HG03575 (cell line): Measurements from ENCODE around the gene NUDT12.

Experiments
- ATAC-seq: cut with Tn5 transposase; IDR thresholded peaks from one replicate; pipeline ENCODE4 v1.9.1; 2021; ENCODE audit not compliant: unreplicated experiment, insufficient number of reproducible peaks, low FRiP score; ENCODE audit errors: extremely low read depth

NUDT12 gene

DNA sequence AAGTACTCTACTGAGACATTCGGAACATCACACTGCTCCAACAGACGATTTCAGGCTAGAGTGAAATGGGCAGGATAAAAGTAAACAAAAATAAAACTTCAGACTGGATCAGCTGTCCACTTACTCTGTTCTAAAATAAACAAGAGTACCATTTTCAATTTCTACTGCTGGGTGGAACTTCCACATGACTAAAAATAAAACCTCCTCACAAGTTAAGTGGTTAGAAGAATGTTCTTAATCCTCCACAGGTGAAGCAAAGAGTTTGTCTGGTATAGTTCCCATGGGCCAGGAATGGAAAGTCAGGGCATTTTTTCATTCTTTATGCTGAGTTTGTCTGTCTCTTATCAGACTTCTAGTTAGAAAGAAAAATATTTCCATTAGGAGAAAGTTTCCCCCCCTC is 15.7 kb downstream of the NUDT12 start:
- ATAC-seq, result no peak

DNA sequence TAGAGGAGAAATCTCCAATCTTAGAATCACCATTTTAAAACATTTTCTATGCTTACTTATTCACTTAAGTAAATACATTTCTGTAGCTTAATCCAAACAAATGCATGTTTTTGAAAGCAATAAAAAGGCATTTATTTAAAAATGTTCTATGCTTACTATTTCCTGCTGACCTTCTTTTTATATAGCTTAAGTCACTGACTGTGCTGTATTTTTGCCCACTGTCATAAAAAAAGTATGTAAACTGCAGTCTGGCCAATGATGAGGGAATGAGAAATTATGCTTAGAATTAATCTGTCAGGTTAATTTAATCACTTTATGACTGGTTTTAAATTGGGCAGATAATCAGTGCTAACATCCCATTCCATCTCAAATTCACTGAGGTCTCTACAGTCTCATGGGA is 20.1 kb downstream of the NUDT12 start:
- ATAC-seq, result no peak

DNA sequence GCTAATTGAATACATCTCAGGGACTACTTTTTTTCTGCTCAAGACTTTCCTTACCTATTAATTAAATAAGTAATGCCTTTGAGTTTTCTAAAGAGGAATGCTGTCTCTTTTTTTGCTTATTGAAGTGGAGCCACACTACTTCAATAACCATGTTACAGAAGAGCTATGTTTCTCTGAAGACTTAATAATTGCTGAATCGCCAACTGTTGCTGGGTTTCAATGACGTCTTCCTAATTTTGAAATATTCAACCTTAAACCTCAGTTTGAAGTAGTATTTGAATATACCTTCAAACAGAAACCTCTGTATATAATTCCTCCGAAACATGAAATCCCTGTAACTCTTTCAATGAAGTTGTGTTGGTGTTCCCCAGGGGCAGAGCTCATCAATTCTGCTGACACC is 21.0 kb downstream of the NUDT12 start:
- ATAC-seq, result no peak

DNA sequence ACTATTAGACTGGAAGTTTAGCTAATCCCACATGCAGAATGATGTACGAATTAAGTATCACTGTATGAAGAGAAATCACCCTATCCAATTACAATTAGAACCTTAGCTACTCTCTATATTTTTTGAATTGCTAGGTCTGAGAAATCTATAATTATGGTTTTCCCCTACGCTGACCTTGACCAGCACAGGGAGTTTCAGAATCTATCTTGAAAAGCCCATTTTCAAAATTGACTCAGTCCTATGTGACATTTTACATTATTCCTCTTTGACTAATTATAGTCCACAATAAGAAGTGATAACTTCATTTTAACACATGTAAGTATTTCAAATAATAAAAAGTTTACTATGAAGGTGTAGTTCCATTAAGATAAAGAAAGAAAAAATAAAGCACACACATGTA is 21.5 kb downstream of the NUDT12 start:
- no peak for ATAC-seq

DNA sequence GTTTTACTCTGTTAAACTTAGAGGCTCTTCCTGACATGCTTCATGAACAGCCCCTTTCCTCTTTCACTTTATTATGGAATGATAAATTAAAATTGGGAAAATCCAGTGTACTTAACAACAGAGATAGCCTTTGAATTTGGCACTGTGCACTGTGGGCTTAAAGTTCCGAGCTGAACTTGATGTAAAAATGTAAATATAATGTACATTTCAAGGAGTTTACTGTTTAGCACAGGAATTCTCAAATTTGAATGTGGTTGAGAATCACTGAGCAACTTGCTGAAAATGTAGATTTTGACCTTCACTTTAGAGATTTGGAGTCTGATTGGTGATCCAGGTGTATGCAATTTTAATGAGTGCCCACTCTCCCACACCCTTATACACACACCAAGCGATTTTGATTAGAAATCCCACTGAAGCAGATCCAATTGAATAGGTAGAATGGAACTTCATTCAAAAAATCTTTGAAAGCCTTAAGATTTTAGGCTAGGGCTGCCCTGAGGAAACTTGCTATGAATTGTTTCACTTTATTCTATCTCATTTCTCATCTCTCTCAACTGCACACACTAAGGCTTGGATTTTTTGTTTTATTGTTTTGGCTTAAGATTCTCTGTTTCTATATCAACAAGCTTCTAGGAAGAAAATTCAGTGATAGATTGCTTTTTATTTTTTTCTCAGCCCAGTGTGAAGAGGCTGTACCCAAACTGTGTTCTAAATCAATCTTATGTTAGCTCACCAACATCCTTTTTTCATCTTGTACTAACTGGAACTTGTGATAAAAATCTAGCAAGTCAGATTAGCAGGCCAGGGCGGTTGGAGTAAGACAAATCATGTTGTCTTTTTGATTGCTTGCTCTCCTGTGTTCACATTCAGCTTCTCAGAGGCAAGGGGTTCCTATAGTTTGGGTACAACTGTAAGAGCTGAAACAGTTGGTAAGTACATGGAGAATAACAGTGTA is 22.9 kb downstream of the NUDT12 start:
- no peak for ATAC-seq

DNA sequence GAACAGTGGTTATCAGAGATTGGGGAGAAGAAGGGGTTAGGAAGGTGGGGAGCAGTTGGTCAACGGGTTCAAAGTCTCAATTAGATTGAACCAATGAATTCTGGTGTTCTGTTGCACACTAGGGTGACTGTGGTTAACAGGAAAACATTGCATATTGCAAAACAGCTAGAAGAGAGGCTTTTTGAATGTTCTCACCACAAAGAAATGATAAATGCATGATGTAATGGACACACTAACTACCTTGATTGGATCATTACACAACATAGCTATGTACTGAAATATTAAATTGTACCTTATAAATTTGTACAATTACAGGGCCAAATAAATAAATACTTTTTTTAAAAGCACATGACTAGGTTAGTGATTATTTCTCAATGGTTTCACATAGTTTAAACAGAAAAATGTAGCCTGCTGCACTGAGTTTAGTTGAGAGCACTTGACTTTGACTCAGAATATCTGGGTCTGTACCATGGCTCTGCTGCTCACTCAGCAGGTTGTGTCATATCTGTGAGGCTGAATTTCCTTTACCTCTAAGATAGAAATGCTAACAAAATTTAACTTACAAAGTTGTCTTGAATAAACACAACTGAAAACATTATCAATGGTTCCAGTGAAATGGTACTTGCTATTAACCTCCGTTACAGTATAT is 30.4 kb downstream of the NUDT12 start:
- ATAC-seq, result no peak

DNA sequence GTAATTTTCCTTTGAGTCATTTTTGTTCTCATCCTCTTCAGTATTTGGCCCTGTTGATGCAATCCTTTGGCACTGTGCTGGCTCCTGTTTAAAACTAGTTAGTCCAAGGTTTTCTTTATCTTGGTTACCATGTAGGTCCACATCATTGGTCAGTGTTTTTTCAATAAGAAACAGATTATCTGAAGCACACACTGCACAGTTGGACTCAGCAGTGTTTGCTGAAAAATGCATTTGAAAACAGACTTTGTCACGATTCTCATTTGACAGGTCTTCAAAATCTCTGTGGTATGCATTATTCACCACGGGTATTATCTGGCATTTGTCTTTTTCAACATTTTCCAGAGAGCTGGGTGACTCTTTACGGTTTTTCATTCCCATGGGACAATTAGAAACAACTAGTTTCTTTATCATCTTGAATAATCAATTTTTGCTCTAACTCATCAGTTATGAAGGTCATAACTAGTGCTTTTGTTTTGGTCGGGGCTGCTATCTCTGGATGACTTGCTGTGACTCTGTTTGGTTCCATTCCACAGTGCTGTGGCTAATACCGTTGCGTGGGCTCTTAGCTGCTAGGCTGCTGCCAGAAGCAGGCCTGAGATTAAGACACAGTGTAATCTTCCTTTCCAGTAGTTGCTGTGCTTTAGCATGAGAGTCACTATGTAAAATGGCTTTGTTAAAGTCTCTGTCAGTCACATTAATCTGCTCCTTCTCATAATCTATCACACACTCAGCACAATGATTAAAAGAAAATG is 36.2 kb downstream of the NUDT12 start:
- no peak for ATAC-seq

DNA sequence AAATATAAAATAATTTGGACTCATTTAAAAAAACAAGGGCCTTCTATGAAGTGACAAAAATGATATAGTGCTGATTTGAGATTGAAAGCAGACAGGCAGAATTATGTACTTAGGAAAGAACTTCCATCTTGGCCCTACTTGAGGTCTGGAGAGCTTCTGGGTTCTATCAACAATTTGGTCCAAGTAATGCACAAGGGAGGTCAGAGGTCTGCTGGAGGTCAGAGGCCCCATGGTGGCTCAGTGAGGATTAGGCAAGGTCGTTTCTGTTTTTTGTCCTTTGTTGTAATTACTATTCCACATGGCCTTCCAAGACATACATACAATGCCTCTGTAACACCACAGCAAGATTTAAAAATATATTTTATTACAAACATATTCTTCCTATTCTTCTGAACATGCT is 37.2 kb downstream of the NUDT12 start:
- ATAC-seq, result no peak

DNA sequence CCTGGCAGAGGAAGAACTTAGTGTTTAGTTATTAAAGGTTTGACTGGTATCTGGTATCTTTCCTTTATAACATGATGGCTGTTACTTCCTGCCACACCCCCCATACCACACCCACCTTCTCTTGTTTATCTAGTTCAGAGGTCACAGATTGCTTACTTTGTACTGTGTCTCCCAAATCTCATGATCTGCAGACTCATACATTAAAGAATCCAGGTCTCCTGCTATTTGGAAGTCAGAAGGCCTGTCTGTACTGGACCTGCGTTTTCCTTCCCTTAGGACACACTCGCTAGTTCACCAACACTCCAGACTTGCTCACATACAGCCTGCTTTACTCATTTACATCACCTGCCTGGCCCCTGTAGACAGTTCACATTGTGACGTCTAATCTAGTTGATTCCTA is 39.3 kb downstream of the NUDT12 start:
- no peak for ATAC-seq

DNA sequence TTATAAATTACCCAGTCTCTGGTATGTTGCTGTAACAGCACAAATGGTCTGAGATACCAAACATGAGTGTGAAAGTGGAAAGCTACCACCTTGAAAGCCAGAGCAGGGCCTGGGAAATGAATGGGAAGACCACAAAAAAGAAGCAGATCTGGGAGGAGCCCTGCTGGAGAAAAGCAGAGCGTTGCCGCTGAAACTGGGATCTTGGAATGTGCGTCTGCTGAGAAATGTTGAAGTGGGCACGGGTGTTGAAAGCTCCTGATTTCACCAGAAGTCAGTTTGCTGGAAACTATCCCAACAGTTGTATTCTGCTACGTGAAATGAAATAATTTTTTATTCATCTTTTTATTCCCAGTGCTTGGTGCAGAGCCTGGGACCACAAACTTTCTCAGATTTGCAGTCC is 40.0 kb downstream of the NUDT12 start:
- ATAC-seq, result no peak

DNA sequence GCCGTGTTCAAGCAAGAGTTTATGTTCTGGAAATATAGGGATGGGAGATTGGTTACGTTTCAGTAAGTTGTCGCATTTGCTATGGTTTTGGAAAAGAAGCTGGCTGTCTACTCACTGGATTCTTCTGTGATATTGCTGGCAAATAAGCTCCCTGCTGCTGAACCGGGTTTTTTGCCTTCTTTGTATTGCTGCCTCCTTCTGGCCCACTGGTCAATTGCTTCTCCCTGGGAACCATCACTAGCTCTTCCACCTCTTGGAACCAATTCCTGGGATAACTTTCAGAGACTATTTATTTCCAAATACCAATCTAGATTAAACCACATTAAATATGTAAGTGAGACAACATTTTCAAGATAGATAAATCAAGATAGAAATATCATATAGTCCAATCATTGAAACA is 43.0 kb downstream of the NUDT12 start:
- no peak for ATAC-seq

DNA sequence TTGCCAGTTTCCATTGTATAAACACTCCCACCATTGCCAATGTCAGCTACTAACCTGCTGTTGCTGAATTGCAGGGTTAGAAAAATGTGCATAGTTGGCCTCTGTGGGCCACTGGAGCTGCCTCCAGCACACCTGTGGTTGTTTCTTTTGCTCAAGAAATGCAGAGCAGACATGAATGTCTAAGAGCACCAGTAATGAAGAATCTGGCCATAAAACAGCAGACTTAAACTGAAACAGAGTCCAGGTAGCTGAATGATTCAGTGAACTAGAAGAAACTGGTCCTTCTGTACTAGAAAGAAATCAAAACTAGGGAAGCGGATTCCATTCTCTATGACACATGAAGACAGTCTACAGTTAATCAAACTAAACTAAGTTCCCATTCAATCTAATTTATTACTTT is 48.2 kb downstream of the NUDT12 start:
- no peak for ATAC-seq

DNA sequence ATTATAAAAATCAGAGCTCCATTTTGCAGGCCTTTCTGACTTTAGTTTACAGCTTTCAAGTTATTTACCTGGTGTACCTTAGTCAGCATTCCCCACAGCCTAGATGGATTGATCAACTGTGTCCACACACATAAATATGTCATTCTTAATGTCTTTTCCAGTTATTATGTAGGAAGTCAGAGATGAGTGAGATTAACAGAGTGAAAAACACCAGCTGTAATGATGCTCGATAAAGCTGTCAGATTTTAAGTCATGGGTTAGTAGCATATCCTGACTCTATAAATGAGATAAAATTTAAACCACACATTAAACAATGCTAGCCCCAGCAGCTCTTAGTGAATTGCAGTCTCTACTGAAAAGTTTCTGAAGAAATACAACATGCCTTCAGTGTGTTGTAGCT is 48.9 kb downstream of the NUDT12 start:
- no peak for ATAC-seq

DNA sequence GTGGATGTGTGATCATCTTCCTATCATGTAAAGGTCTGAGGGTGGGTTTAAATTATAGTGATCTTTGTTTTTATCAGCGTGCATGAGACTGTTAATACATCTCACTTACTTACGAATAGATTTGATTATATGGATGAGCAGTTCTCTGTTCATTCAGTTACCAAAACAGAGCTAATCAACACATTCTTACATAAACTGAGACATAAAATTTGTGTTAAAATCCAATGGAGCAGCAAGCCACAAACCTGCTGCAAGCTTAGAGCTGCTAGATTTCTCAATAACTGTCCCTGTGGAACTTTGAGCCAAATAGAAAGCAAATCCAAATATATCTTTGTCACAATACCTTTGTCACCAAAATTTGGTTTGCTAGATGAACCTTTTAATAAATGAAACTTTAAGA is 50.1 kb downstream of the NUDT12 start:
- ATAC-seq, result no peak

DNA sequence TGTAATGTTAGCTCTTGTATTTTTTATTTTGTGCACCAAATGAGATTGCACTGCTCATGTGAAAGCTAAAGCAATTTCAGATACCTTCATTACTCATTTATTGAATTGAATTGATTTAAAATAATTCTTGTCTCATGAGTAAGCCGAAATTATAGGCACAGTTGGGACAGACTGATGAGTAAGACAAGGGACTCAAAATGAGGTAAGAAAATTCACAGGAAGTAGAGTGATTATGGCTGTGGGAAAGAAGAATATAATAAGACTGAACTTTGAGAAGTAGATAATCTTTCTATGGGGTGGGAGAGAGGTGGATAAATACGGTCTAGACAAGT is 51.1 kb downstream of the NUDT12 start:
- ATAC-seq, result no peak

DNA sequence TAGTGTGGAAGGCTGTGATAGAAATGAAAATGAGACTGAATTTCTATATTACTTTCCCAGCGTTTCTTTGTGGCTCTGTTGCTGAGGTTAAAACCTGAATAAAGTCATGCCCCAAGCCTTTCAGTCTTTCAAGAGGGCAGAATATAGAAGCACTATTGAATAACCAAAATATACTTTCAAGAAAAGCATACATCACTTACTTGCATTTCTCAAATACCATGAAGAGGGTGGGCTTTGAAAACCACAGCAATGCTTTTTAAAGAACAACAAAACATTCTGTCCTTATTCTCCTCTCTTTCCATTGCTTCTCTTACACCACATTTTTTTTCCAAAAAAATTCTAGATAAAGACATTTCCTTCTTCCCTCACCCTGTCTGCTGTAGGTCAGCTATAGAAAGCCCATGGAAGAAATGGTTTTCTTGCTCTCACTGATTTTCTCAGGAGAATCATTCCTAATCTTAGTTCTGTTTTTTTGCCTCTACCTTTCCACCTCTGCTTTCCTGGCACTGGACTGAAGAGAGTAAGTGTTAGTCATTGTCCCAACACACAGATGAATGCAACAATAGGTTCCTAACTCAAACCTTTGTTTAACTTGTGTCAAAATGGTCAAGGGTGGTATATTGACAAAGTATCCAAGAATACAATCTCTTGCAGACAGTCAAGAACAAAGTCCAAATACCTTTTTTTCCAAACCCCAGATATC is 51.6 kb downstream of the NUDT12 start:
- no peak for ATAC-seq

DNA sequence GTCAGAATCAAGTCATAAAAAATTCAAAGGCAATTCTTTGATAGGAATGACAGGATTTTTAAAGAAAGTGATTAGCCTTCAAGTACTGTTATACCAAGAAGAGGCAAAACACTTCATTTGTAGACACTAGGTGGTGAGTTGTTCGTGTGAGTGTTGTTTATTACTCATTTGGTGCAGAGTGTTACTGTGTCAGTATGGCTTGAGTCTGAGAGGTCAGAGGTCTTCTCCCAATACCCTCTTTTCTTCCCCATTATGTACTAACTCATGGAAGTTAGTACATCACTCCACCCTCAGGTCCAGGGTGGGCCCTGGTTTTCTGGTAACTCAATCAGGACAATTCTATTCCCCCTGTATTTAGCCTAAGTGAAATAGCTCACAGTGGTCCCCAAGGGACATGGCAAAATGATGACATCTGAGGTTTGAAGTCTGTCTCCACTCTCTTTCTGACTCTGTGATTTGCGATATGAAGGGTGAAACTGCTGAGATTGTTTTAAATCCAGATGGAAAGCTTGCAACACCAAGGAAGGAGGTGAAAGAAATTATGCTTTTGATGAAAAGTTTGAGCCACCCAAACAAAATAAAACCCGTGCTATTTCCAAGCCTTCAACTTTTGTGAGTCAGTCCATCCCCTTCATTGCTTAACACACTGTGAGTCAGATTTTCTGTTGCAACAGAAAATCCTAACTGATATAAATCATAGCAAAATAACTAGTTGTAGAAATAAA is 56.8 kb downstream of the NUDT12 start:
- no peak for ATAC-seq

DNA sequence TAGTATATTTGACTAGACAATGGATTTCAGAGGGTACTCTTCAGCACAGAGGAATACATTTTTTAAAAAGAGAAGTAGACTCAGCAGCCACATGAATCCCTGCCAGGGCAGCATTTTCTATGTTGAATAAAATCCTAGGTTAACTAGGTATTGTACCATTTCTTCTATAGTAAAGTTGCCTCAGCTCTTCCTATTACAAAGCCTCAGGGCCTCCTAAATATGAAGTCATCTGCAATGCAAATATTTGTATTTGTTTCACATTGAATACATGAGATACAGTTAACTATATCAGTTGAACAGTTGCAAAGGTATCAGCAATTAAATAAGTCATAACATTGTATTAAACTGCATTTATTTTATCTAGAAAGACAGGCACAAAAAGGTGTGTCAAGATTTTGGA is 59.5 kb downstream of the NUDT12 start:
- ATAC-seq, result no peak

DNA sequence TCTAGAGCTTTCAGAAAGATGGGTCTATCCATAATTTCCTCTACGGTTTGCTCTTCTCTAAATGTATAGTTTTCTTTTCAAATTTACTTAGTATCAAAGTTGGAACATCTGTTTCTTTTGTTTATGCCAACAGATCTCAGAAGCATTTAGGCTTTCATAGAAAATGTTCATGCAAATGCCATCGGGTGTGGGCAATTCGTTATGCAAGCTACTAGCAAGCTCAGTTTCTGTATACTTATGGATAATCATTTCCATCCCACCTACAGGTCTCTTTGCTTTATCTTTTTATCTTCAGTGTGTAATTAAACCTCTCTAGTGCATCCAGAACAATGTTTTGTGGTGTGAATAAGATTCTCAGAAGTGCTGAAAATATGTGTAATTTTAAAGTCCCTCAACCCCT is 59.9 kb downstream of the NUDT12 start:
- no peak for ATAC-seq
